Transverse colon (tissue), 4 donors: Measurements from ENCODE around the gene PACSIN2. TPM values are rescaled to one million over a fixed set of nuclear protein-coding genes. Genes with fewer than 3 reads are reported as not detected.
"Not testable (repeated sequence)": the region's sequence is repeated elsewhere in the genome, so short reads cannot be mapped to it uniquely, and the experiment has no call there.

Source experiments
- DNase-seq: peaks from one replicate; pipeline ENCODE4 v3.0.0-alpha.2; 2019
- H3K27ac ChIP-seq, 4 donors: fragments of 200-600 bp; sonication (generic); 2 replicates each; pipeline ENCODE4 v1.5.1; 2016 to 2018; ENCODE audit warnings: inconsistent platforms in 4 of 4
- H3K27me3 ChIP-seq: fragments of 200-600 bp; sonication (generic); 2 replicates; pipeline ENCODE4 v1.5.1; 2017; ENCODE audit warnings: inconsistent platforms
- H3K36me3 ChIP-seq, 4 donors: fragments of 200-600 bp; sonication (generic); 2 replicates each; pipeline ENCODE4 v1.5.1; 2017 to 2019; ENCODE audit warnings: inconsistent platforms in 4 of 4
- H3K4me1 ChIP-seq, 4 donors: fragments of 200-600 bp; sonication (generic); 2 replicates each; pipeline ENCODE4 v1.5.1; 2017 to 2020; ENCODE audit warnings: inconsistent platforms in 4 of 4
- H3K4me3 ChIP-seq, 4 donors: fragments of 200-600 bp; sonication (generic); 1 replicate in 1 of 4; 2 replicates in 3 of 4; pipeline versions ENCODE4 v1.5.1 to v1.6.1; 2017 to 2019; ENCODE audit warnings: inconsistent platforms in 4 of 4
- H3K9me3 ChIP-seq, 2 donors: fragments of 200-600 bp; sonication (generic); 2 replicates each; pipeline ENCODE4 v1.5.1; 2017 to 2019; ENCODE audit warnings: inconsistent platforms in 2 of 2
- EP300 ChIP-seq: sonication (generic); formaldehyde crosslinking; IDR thresholded peaks from one replicate; pipeline ENCODE4 v1.6.1; 2017; ENCODE audit warnings: antibody characterized with exemption, low read depth
- POLR2A ChIP-seq: fragments of 450-650 bp; IDR thresholded peaks from one replicate; pipeline ENCODE4 v1.6.1; 2016; ENCODE audit warnings: antibody characterized with exemption, mild to moderate bottlenecking, moderate library complexity
- POLR2AphosphoS5 ChIP-seq, 3 donors: sonication (generic); formaldehyde crosslinking; IDR thresholded peaks; one replicate each; pipeline ENCODE4 v1.6.1; 2016; ENCODE audit warnings: antibody characterized with exemption in 3 of 3
- WGBS, 2 donors: methylation state at CpG; one replicate each; pipeline ENCODE4 v1.1.5; 2018; ENCODE audit warnings: low coverage in 1 of 2; 5-methylcytosine and 5-hydroxymethylcytosine counted together
- in situ Hi-C, 4 donors: fragments of 200-750 bp; cut with MboI; loops; one replicate each; pipeline versions ENCODE4 v1.15.0 to v1.15.1; 2017; ENCODE audit warnings: low sequenced_read_pairs in 3 of 4, low pct_ligation_motif_present in 1 of 4, low pct_unique_long_range_greater_than_20kb in 1 of 4
- intact Hi-C: fragments of 100-400 bp; cut with DNase I; formaldehyde crosslinking; loops from one replicate; pipeline ENCODE4 v1.15.1; 2023; ENCODE audit warnings: low total_unique reads
- total RNA-seq, 4 donors: library from RNA; depleted of rRNA; stranded (reverse); fragments of >200 nt; gene quantifications; one replicate each; pipeline ENCODE4 v1.1.0, GENCODE V29; 2016
- TF ChIP-seq, protein P1 (sequence below), 5 experiments: fragments of 200-600 bp in 3 of 5; fragments of 450-650 bp in 2 of 5; sonication (generic) in 3 of 5; IDR thresholded peaks; 1 replicate in 2 of 5; 2 replicates in 3 of 5; pipeline ENCODE4 v1.5.1; 2016 to 2017; ENCODE audit warnings: antibody characterized with exemption in 5 of 5, inconsistent platforms in 3 of 5, mild to moderate bottlenecking in 2 of 5, moderate library complexity in 1 of 5

The PACSIN2 gene
- total RNA-seq, 4 donors from 2014 or later = 53.9 to 250 (median 198) TPM

DNA sequence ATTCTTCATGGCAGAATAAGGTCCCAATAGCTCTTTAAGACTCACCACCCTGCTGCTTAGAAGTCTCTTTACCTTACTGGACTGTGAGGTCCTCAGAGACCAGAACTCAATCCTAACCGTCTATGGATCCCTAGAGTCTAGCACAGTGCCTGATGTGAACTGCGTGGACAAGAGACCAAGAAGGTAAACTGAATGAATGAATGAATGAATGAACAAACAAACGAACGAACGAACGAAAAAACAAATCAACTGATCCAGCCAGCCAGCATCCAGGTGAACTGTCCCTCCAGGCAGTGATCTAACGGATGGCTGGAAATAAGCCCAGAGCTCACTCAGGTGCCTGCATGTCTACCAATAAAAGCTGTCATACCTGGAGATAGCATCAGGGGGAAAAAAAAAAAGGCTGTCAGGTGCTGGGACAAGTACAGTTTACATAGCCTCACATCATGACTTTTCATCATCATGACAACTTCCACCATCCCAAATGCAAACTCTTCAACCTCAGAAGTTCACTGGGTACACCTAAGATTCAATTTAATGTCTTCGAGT is 59.8 kb downstream of the PACSIN2 start:
- H3K4me1 ChIP-seq = peaks cover 8 to 51% (median 28%) of the 10 kb centered on the region in 4 donors
- in situ Hi-C loops = no loop called here
- H3K4me3 ChIP-seq = no peak overlapping the region
- H3K27ac ChIP-seq = no peak overlapping the region
- no peak for DNase-seq
- 92 to 98% methylated on average over 7 to 8 of the region's 8 CpGs for WGBS, 2 donors
- intact Hi-C loops = no loop called here
- no peaks in the 10 kb centered on the region for H3K27me3 ChIP-seq
- TF ChIP-seq, protein P1, sequence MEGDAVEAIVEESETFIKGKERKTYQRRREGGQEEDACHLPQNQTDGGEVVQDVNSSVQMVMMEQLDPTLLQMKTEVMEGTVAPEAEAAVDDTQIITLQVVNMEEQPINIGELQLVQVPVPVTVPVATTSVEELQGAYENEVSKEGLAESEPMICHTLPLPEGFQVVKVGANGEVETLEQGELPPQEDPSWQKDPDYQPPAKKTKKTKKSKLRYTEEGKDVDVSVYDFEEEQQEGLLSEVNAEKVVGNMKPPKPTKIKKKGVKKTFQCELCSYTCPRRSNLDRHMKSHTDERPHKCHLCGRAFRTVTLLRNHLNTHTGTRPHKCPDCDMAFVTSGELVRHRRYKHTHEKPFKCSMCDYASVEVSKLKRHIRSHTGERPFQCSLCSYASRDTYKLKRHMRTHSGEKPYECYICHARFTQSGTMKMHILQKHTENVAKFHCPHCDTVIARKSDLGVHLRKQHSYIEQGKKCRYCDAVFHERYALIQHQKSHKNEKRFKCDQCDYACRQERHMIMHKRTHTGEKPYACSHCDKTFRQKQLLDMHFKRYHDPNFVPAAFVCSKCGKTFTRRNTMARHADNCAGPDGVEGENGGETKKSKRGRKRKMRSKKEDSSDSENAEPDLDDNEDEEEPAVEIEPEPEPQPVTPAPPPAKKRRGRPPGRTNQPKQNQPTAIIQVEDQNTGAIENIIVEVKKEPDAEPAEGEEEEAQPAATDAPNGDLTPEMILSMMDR (IDR thresholded peaks at IDR 0.05) = no peak
- TF ChIP-seq POLR2AphosphoS5 (IDR thresholded peaks at IDR 0.05) = no peak
- TF ChIP-seq EP300 = no peak
- no peak for TF ChIP-seq POLR2A
- H3K9me3 ChIP-seq = no peaks in the 10 kb centered on the region
- no peaks in the 10 kb centered on the region for H3K36me3 ChIP-seq

DNA sequence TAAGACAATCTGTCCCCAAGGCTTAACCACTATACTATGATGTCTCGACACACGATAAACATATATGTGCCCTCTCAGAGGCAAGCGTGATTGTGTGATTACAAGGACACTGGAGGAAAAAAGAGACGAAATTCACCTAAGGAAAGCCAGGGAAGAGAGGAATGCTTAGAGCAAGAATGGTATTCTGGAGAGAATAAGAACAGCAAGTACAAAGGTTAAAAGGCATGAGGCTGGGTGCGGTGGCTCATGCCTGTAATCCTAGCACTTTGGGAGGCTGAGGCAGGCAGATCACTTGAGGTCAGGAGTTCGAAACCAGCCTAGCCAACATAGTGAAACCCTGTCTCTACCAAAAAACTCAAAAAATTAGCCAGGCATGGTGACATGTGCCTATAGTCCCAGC is 61.2 kb downstream of the PACSIN2 start:
- intact Hi-C loops, in situ Hi-C loops, H3K4me3 ChIP-seq, DNase-seq, H3K9me3 ChIP-seq, H3K27me3 ChIP-seq, H3K36me3 ChIP-seq: not testable (repeated sequence)
- peaks cover 0 to 48% (median 25%) of the 10 kb centered on the region in 4 donors for H3K4me1 ChIP-seq
- WGBS, 2 donors = 78 to 90% methylated on average over 6 of the region's 6 CpGs
- H3K27ac ChIP-seq = peak overlapping the region in 1 of 4 donors; percentile 14

DNA sequence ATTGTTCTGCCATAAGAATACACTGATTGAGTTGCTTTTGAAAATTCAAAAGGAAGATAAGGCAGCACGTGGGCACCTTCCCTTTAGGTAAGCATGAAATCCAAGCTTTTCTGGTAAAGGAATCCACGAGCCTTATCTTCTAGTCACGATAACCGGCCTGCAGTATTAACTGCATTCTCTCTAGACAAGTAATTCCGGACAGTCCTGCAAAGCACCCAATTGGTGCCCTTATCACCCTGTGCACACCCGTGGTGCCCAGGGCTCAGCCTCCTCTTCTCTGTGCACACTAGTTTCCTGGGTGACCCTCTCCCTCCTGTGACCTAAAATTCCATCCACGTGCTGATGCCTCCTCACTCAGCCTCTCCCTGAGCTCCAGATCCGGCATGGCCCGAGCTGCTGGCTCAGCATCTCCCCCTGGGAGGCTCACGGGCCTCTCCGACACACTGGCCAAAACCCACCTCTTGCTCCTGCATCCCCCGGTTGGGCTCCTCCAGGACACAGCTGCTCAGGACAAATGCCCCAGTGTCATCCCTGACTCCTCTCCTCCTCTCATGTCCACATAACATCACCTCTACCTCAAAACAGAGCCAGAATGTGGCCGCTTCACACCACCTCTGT is 63.7 kb downstream of the PACSIN2 start:
- Histone ChIP-seq H3K36me3 (no peaks in the 10 kb centered on the region), H3K4me3 (no peak overlapping the region), H3K27ac (peak overlapping the region in 1 of 4 donors; percentile 2), H3K27me3 (no peaks in the 10 kb centered on the region), H3K4me1 (peaks cover 1 to 65% (median 40%) of the 10 kb centered on the region in 4 donors), H3K9me3 (no peaks in the 10 kb centered on the region)
- TF ChIP-seq EP300 = no peak
- TF ChIP-seq, protein P1 (IDR thresholded peaks at IDR 0.05) = no peak
- TF ChIP-seq POLR2AphosphoS5 (IDR thresholded peaks at IDR 0.05) = no peak
- no peak for TF ChIP-seq POLR2A
- in situ Hi-C loops = no loop called here
- intact Hi-C loops = no loop called here
- 70 to 79% methylated on average over 4 to 13 of the region's 13 CpGs for WGBS, 2 donors
- DNase-seq = no peak

DNA sequence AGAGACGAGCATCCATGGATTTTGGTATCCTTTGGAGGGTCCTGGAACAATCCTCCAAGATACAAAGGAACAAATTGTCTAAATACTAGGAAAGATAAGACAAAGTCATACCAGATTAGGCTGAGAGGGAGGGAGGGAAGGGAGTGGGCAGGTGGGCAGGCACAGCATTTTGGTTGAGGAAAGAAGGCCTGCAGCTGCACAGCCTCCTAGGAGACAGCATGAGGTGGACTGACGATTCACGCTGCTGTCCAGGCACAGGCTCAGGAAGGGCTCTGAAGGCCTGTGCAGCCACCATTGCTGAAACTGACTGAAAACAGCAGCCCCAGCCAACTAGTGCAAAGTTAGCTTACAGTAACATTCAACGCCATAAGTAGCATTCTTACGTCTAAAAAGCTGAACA is 64.7 kb downstream of the PACSIN2 start:
- H3K4me3 ChIP-seq = no peak overlapping the region
- no peaks in the 10 kb centered on the region for H3K9me3 ChIP-seq
- TF ChIP-seq, protein P1 (IDR thresholded peaks at IDR 0.05) = no peak
- TF ChIP-seq POLR2AphosphoS5 (IDR thresholded peaks at IDR 0.05) = no peak
- TF ChIP-seq POLR2A = no peak
- WGBS, 2 donors = 80 to 84% methylated on average over 3 to 5 of the region's 5 CpGs
- H3K27ac ChIP-seq = no peak overlapping the region
- DNase-seq = no peak
- peaks cover 3 to 67% (median 42%) of the 10 kb centered on the region in 4 donors for H3K4me1 ChIP-seq
- no peaks in the 10 kb centered on the region for H3K36me3 ChIP-seq
- in situ Hi-C loops (no loop called here), intact Hi-C loops (no loop called here)
- no peaks in the 10 kb centered on the region for H3K27me3 ChIP-seq

DNA sequence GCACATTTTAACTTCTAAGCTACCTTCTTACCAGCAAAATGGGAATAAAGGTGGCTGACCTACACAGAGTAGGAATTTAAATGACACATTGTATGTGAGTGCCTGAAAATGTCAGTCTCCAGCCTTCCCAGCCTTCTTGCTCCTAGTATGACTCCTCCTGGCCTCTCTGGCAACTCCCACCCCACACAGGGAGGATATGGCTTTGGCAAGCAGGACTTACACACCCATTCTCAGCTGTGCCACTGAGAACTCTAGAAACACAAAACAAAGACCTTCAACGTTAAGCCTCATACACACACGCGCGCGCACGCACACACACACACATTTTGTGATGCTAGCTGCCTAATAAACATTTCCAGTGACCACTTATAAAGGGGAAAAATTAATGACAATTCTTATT is 65.8 kb downstream of the PACSIN2 start:
- TF ChIP-seq POLR2A = no peak
- TF ChIP-seq POLR2AphosphoS5 (IDR thresholded peaks at IDR 0.05) = no peak
- TF ChIP-seq, protein P1 (IDR thresholded peaks at IDR 0.05) = no peak
- no peak for TF ChIP-seq EP300
- no peak overlapping the region for H3K27ac ChIP-seq
- no peaks in the 10 kb centered on the region for H3K36me3 ChIP-seq
- H3K4me1 ChIP-seq = peaks cover 3 to 65% (median 44%) of the 10 kb centered on the region in 4 donors
- H3K4me3 ChIP-seq = no peak overlapping the region
- H3K9me3 ChIP-seq = no peaks in the 10 kb centered on the region
- WGBS, 2 donors = 72 to 78% methylated on average over 3 to 6 of the region's 6 CpGs
- no peaks in the 10 kb centered on the region for H3K27me3 ChIP-seq
- no peak for DNase-seq
- intact Hi-C loops (no loop called here), in situ Hi-C loops (no loop called here)
